Mammary epithelial cell (primary cell): ENCODE measurements around the gene RPS6KA2.

Experiments used
- EZH2 ChIP-seq: IDR thresholded peaks from 2 replicates; pipeline ENCODE4 v1.6.1; 2012; ENCODE audit warnings: low read length, inconsistent platforms, borderline replicate concordance
- TF ChIP-seq, protein P1 (sequence below), 2 donors: IDR thresholded peaks in 1 of 2; conservative IDR thresholded peaks in 1 of 2; 2 replicates each; pipeline ENCODE4 v1.5.1; 2011 to 2012; ENCODE audit warnings: inconsistent platforms in 2 of 2, low read length in 2 of 2, mild to moderate bottlenecking in 2 of 2, control low read depth in 1 of 2, low read depth in 1 of 2; ENCODE audit not compliant: insufficient read depth in 1 of 2; ENCODE audit errors: extremely low read depth in 1 of 2

- TF ChIP-seq, protein P1, sequence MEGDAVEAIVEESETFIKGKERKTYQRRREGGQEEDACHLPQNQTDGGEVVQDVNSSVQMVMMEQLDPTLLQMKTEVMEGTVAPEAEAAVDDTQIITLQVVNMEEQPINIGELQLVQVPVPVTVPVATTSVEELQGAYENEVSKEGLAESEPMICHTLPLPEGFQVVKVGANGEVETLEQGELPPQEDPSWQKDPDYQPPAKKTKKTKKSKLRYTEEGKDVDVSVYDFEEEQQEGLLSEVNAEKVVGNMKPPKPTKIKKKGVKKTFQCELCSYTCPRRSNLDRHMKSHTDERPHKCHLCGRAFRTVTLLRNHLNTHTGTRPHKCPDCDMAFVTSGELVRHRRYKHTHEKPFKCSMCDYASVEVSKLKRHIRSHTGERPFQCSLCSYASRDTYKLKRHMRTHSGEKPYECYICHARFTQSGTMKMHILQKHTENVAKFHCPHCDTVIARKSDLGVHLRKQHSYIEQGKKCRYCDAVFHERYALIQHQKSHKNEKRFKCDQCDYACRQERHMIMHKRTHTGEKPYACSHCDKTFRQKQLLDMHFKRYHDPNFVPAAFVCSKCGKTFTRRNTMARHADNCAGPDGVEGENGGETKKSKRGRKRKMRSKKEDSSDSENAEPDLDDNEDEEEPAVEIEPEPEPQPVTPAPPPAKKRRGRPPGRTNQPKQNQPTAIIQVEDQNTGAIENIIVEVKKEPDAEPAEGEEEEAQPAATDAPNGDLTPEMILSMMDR (conservative IDR thresholded peaks at IDR 0.05 in 1 of 2, IDR thresholded peaks at IDR 0.05 in 1 of 2; ENCODE audit: extremely low read depth in 1 of 2, insufficient read depth in 1 of 2, low read depth in 1 of 2, low read length in 2 of 2), result no peak
- no peak for TF ChIP-seq EZH2
These were observed 3.7 kb downstream of the RPS6KA2 start for GRCh38 chr6:166623318-166623717.
